EH (cell line): ENCODE results near the gene SLC34A1.

Experiments
- DNase-seq: peaks from one replicate; pipeline ENCODE4 v3.0.0-alpha.2; 2015; ENCODE audit warnings: low read depth

Gene SLC34A1

DNA sequence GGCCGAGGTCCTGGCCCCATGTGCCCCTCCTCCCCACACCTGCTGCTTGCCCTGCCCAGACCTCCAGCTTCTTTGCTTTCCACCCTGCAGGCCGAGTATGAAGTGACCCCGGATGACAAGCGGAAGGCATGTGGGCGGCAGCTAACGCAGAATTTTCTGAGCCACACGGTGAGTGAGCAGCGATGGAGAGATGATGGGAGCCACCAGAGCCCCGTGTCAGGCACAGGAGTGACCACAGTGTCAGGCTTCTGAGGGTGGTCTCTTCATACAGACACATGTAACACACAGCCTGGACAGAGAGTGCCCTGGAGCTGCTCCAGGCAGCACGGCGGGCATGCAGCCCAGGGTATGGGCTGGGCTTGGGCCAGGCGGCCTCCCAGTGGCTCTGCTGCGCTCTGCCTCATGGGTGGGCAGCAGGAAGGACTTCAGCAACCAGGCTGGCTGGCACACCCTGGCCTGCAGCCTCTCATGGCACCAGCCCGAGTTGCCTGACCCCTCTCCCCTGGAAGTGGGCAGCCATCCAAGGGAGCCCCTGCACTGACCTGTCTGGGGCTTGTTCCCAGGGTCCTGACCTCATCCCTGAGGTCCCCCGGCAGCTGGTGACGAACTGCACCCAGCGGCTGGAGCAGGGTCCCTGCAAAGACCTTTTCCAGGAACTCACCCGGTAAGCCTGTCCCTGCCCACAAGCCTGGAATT is 48.1 kb downstream of the SLC34A1 start:
- DNase-seq: no peak

- DNase-seq: no peak
Observed at GRCh38 chr5:177432839-177433657, 48.8 kb downstream of the SLC34A1 start.

- DNase-seq: no peak
Observed at GRCh38 chr5:177433658-177434217, 49.5 kb downstream of the SLC34A1 start.

- no peak for DNase-seq
Observed at GRCh38 chr5:177434437-177434836, 50.2 kb downstream of the SLC34A1 start.

DNA sequence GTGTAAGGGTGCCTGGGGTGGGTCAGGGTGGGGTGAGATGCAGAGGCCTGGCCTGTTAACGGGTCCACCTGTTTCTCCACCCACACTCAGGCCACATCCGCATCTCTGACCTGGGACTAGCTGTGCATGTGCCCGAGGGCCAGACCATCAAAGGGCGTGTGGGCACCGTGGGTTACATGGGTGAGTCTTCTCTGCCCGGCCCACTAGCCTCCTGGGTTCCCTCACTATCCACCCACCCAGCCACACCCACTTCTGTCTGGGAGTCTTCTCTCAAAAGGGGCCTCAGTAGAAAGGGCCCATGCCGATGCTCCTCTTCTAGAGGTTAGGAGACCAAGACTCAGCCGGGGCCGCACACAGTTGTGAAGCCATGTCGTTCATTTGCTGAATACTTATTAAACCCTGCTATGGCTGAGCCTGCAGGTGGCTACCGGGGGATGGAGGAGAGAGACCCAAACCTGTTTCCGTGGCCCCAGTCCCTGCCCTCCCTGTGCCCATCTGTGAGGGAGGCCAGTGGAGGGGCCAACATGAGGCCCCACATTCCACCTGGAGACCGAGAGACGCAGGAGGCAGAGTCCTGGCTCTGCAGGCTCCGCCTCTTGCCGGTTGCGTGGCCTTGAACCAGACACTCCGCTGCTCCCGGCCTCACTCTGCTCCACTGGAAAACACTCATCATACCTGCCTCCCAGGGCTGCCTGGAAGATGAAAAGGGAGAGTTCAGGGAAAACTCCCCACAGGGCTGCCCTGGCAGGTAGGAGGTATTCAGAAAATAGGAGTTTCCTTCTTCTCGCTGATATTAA is 50.9 kb downstream of the SLC34A1 start:
- DNase-seq: no peak

GRCh38 chr5:177435847-177436536 is 51.8 kb downstream of the SLC34A1 start:
- no peak for DNase-seq

GRCh38 chr5:177437623-177438022 is 53.4 kb downstream of the SLC34A1 start:
- no peak for DNase-seq

DNA sequence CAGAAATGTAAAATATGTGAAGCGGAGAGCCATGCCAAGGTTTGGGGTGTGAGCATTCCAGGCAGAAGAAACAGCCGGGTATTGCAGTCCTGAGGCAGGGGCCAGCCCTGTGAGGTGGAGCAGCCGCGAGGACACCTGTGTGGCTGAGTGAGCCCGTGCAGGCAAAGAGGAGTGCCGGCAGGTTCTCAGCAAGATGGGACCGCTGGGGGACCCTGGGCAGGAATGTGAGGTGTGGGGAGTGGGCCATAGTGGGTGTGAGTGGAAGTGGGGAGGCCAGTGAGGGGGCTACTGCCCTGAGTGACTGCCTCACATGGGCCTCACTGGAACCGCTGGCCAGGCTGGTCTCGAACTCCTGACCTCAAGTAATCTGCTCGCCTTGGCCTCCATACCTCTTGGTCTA is 54.2 kb downstream of the SLC34A1 start:
- DNase-seq: no peak

DNA sequence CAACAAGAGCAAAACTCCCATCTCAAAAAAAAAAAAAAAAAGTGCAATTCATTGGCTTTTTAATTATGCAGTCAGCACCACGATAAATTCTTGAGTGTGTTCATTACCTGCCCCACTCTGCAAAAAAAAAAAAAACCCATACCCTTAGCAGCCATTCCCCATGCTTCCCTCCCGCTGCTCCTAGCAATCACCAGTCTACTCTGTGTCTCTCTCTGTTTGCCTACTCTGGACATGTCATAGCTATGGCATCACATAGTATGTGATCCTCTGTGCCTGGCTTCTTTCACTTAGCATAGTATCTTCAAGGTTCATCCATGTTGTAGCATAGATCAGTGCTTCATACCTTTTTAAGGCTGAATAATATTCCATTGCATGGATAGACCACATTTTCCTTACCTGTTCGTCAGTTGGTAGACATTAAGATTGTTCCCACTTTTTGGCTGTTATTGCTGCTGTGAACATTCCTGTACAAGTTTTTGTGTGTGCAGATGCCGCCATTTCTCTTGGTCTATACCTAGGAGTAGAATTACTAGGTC is 55.4 kb downstream of the SLC34A1 start:
- no peak for DNase-seq

- DNase-seq: no peak
Observed at GRCh38 chr5:177440211-177440989, 56.2 kb downstream of the SLC34A1 start.

DNA sequence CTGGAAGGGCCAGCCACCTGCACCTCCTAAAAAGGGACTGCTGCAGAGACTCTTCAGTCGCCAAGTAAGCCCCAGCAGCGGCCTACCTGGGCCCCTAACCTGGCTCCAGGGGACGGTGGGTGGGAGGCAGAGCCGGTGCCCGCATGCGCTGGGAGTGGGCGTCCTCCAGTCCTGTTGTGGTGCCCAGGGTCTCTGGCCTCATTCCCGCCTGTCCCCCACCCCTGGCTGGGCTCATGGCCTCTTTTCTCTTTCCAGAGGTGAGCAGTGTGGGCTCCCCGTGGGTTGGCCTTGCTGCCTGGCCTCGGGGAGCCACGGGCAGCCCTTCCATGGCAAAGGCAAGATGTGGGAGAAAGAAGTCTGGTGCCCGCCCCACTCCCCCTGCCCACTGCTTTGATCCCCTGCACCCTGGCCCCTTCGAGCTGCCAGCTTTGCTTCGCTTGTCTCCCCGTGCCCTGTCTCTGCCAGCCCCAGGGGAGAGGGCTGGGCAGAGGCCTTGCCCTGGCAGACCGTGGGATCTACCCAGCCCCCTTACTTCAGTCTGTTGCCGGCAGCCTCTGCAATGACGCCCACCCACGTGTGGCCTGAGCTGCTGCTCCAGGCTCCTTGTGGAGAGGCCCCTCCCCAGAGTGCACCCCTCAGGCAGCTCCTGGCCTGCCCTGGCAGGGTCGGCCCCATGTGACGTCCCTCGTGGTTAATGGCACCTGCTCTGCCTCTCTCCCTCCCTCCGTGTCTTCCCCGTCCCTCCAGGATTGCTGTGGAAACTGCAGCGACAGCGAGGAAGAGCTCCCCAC is 57.0 kb downstream of the SLC34A1 start:
- DNase-seq: no peak

DNA sequence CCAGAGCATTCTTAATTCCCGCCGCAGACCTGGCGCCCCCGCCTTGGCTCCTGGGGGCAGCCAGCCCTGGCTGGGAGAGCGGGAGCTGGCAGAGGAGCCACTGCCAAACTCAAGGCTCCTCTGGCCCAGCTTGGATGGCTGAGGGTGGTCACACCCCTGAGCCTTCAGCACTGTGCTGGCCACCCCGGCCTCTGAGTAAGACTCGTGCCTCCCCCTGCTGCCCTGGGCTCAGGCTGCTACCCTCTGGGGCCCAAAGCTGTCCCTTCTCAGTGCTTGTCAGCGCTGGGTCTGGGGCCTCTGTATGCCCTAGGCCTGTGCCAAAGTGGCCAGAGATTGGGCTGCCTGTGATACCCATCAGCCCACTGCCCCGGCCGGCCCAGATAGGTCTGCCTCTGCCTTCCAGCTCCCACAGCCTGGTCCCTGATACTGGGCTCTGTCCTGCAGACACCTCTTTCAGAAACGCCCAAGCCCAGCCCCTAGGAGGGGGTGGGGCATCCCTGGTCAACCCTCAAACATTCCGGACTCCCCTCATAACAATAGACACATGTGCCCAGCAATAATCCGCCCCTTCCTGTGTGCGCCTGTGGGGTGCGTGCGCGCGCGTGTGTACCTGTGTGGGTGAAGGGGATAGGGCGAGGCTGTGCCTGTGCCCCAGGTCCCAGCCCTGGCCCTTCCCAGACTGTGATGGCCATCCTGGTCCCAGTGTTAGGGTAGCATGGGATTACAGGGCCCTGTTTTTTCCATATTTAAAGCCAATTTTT is 58.0 kb downstream of the SLC34A1 start:
- no peak for DNase-seq

GRCh38 chr5:177443144-177443983 is 59.1 kb downstream of the SLC34A1 start:
- DNase-seq: no peak

- no peak for DNase-seq
Observed at GRCh38 chr5:177444106-177445051, 60.1 kb downstream of the SLC34A1 start.

GRCh38 chr5:177445052-177445916 is 61.0 kb downstream of the SLC34A1 start:
- DNase-seq: no peak

DNA sequence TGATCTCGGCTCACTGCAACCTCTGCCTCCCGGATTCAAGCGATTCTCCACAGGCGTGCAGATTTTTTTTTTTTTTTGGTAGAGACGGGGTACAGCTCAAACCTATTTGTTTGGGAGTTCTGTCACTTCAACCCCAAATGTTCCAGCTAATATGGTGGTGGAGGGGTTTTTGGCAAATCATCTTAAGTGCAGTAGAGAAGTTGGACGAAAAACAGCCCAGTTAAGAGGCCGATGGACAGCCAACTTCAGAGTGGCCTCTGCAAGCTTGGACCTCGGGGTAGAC is 61.6 kb downstream of the SLC34A1 start:
- no peak for DNase-seq
